DLD1 (cell line): ENCODE data around the gene SIGLECL1.

ENCODE experiments used
- in situ Hi-C: cut with HindIII; loops from 2 replicates; pipeline ENCODE4 v1.10.0; 2017; ENCODE audit warnings: low sequenced_read_pairs

The SIGLECL1 gene

DNA sequence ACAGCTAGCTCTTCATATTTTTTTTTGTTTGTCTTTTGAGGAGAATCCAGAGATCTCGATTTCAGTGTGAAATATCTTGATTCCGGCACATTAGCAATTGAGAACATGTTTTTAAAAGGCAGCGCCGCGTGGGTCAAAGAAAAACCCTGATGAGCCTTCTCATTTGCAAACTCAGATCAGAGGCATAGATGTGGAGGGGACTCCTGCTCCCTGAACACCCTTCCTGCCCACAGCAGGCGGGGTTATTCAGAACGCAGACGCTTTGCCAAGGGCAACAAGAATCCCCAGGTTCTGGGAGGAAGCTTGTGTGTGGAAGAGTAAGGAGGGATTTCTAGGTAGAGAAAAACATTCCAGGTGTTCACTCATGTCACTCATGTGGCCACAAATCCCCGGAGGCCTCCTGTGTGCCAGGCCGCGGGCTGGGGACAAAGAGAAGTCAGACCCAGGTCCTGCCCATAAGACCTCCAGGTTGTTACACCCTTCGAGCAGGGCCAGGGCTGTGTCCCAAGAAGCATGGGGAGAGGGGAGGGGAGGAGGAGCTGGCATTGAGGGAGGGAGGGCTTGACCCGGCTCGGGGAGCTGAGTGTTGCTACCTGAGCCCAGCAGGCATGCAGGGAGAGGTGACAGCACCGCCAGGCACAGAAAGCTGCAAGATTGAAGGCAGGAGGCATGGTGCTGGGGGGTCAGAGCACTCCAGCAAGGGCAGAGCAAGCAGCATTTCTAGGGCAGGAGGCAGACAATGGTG is 44.7 kb downstream of the SIGLECL1 start:
- in situ Hi-C loops, result no loop called here

DNA sequence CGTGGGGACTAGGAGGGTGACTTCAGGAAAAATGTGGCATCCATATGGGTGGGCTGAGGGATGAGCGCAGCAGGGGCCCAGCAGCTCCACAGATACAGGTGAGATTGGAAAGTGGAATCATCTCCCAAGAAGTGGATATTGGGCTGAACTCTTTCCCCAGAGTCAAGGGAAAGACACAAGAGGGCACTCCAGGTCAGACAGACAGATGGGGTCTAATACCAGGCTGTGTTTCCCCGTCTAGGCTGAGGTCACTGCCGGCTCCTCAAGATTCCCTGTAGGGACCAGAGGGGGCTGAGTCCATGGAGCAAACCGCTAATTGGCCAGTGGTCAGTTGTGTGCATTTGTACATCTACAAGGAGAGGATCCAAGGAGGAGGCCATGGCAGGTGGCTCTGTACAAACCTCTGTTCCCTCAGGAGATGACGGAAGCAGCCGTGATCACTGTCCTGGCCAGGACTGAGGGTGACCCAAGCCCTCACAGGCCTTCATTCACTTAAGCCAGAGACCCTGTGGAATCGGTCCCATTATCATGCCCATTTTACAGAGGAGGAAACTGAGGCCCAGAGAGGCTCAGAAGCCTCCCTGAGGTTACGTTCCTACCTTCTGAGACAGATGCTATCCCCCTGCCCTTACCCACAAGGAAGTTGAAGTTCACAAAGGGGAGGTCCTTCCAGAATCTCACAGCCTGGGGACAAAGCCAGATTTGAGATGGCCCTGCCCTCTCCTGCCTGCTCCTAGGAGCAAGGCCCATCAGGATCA is 45.6 kb downstream of the SIGLECL1 start:
- in situ Hi-C loops, result no loop called here

DNA sequence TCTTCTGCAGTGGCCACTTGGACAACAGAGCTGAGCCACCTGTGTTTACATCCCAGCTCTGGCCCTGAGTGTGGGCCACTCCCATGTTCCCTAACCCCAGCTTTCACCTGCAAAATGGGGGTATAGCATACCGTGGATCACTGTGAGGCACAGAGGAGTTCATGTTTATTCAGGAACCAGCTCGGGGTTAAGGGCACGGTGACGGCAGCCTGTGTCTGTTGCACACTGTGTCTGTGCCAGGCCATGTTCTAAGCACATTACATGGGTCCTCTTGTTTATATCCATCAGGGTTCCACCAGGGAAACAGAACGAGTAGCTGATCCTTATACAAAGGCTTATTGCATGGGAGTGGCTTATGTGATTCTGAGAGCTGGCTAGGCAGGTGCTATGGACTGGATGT is 46.5 kb downstream of the SIGLECL1 start:
- in situ Hi-C loops, result no loop called here

DNA sequence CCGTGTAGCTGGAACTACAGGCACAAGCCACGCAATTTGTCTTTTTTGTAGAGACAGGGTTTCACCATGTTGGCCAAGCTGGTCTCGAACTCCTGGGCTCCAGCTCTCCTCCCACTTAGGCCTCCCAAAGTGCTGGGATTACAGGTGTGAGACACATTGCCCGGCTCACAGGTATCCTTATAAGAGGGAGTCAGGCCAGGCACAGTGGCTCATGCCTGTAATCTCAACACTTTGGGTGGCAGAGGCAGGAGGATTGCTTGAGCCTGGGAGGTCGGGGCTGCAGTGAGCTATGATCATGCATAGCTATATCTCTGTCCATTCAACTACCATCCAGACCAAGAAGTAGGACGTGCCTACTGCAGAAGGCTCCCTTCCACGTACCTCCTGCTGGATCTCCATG is 50.4 kb downstream of the SIGLECL1 start:
- in situ Hi-C loops, result no loop called here

DNA sequence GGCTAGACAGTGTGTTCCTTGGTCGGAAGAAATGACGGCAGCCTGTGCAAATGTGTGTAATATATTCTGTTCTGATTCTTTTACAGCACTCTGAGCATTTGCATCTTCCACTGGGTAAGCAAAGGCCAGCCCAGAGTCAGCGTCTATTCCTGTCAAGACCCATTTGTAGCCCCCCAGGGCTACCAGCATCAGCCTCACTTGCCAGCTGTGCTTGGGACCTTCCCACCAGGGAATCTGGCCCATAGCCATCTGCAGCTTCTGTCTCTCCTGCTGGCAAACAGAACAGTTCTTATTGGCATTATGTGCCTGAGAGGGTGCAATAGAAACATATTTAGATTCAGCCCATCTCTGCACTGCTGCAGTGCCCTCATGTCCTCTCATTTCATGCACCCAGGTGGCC is 54.6 kb downstream of the SIGLECL1 start:
- in situ Hi-C loops, result no loop called here

DNA sequence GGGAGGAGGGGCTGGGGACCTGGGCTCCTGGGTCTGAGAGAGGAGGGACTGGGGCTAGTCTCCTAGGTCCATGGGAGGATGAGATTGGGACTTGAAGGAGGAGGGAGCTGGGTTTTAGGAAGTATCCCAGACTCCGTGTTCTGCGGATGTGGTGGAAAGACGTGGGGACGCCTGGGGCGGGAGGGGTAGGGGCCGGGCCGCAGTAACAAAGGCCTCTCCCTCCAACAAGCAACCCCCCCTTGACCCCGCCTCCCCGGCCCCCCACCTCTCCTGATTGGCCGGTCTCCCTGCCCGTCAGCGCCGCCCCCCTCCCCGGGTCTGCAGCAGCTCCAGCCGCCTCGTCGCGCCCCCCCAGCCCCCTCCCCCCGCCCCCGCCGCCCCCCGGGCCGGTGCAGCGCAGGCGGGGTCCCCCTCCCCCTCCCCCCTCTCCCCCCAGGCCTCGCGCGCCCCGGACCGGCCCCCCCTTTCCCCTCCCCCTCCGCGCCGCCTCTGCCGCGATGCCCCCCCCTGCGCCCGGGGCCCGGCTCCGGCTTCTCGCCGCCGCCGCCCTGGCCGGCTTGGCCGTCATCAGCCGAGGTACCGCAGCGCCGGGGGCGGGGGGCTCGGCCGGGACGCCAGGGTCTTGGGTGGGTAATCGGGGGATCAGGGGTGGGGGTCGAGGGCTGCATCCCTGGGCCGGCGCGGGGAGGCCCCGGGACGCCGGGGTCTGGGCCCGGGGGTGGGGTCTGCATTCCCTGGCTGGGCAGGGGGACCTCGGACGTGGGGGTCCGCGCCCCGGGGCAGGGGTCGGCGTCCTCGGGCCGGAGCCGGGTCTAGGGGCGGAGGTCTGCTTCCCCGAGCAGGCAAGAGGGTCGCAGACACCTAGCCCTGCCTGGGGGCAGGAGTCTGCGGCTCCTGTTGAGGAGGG is 60.7 kb downstream of the SIGLECL1 start, which contains the start of gene IGLON5:
IGLON5 (plus strand) TSS at position 294 of the 907 bp plus-strand sequence; CDS start at position 498, 204 bp downstream.
- in situ Hi-C loops, result no loop called here

DNA sequence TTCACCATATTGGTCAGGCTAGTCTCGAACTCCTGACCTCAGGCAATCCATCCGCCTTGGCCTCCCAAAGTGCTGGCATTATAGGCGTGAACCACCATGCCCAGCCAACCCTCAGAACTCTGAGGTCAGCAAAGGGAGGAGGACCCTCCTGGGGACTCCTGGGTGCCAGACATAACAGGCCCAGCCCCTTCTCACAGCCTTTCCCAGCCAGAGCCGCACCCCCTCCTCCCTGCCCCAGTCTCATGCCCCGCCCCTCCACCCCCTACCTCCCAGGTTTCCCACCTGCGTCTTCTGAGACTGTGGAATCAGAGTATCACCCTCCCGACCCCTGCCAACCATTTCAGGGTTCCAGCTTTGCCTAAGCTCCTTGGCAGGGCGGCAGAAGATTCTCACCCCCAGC is 65.8 kb downstream of the SIGLECL1 start:
- in situ Hi-C loops, result no loop called here

DNA sequence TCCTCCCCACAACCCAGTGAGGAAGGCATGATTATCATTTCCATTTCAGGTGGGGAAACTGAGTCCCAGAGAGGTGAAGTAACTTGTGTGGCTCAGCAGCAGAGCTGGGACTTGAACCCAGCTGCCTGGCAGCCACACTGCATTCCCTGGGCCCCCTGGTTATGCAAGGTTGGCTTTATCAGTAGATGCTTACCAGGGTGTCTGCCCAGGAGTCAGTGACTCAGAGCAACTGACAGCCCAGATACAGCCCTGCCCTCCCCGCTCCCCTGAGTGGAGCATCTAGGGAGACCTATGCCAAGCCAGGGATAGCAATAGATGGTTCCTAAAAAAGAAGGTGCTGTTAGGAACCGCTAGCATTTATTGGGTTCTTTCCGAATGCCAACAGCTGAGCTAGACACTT is 66.5 kb downstream of the SIGLECL1 start:
- in situ Hi-C loops, result no loop called here

DNA sequence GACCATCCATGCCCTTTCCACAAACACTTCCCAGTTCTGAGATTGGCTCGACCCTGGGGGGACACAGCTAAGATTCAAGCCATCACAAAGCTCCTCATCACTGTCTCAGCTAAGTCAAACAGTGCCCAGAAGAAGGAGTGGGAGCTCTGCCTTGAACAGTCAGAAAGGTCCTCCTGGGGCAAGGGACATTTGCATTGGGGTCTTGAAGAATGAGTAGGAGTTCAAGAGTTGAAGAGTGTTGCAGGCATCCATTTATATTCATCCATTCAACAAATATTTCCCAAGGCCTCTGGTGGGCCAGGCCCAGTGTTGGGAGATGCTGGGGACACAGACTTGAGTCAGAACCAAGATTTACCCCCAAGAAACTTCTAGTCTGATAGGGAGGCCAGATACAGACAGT is 67.1 kb downstream of the SIGLECL1 start:
- in situ Hi-C loops, result no loop called here
